Glomerular visceral epithelial cell (primary cell): ENCODE results near the gene PXN.
"Not testable (repeated sequence)": the region's sequence is repeated elsewhere in the genome, so short reads cannot be mapped to it uniquely, and the experiment has no call there.

Experiments
- DNase-seq: peaks from one replicate; pipeline ENCODE4 v3.0.0-alpha.2; 2016; ENCODE audit errors: extremely low spot score

Gene PXN

GRCh38 chr12:120241561-120242274, 23.8 kb downstream of the PXN start:
- no peak for DNase-seq

- DNase-seq: no peak
These were observed 25.1 kb downstream of the PXN start for GRCh38 chr12:120240495-120240833.

- no peak for DNase-seq
These were observed 25.6 kb downstream of the PXN start for GRCh38 chr12:120239776-120240494.

GRCh38 chr12:120238839-120239445, 26.6 kb downstream of the PXN start:
- DNase-seq: no peak

- DNase-seq: no peak
These were observed 27.3 kb downstream of the PXN start for GRCh38 chr12:120238217-120238616.

- peak; percentile 87 for DNase-seq
These were observed 28.0 kb downstream of the PXN start for GRCh38 chr12:120237360-120238171.

- DNase-seq: not testable (repeated sequence)
These were observed 28.7 kb downstream of the PXN start for GRCh38 chr12:120236809-120237208.

- DNase-seq: peak; percentile 23
These were observed 29.9 kb downstream of the PXN start for GRCh38 chr12:120235369-120236323.

GRCh38 chr12:120234643-120235368, 30.7 kb downstream of the PXN start:
- peak; percentile 98 for DNase-seq

- peak; percentile 93 for DNase-seq
These were observed 34.1 kb downstream of the PXN start for GRCh38 chr12:120231316-120232011.

- no peak for DNase-seq
These were observed 34.6 kb downstream of the PXN start for GRCh38 chr12:120230974-120231315.

- peak; percentile 93 for DNase-seq
These were observed 35.1 kb downstream of the PXN start for GRCh38 chr12:120230326-120230973.

- DNase-seq: peak; percentile 35
These were observed 35.8 kb downstream of the PXN start for GRCh38 chr12:120229487-120230325.

- DNase-seq: peak; percentile 40
These were observed 36.5 kb downstream of the PXN start for GRCh38 chr12:120229071-120229486.

- peak; percentile 83 for DNase-seq
These were observed 37.0 kb downstream of the PXN start for GRCh38 chr12:120228291-120229070.

- no peak for DNase-seq
These were observed 37.6 kb downstream of the PXN start for GRCh38 chr12:120228041-120228290.

- no peak for DNase-seq
These were observed 38.1 kb downstream of the PXN start for GRCh38 chr12:120227233-120228040.
